Right cardiac atrium (tissue), 5 donors: ENCODE results near the gene SCLT1. TPM values are rescaled to one million over a fixed set of nuclear protein-coding genes. Genes with fewer than 3 reads are reported as not detected.

Experiments used
- ATAC-seq, 2 donors: fragments of 200-7000 bp; cut with Tn5 transposase; one replicate each; pipeline versions ENCODE4 v1.8.0 to v1.9.1; 2020; ENCODE audit warnings: moderate library complexity in 2 of 2, mild to moderate bottlenecking in 1 of 2
- DNase-seq, 3 donors: peaks; one replicate each; pipeline ENCODE4 v3.0.0-alpha.2; 2020
- H3K27ac ChIP-seq: one replicate; pipeline ENCODE4 v1.5.1; 2013; ENCODE audit warnings: mild to moderate bottlenecking, low read length, control low read depth, moderate library complexity
- H3K27me3 ChIP-seq: one replicate; pipeline ENCODE4 v1.6.1; 2013; ENCODE audit not compliant: control insufficient read depth, insufficient read depth
- H3K4me1 ChIP-seq: one replicate; pipeline ENCODE4 v1.6.1; 2013; ENCODE audit warnings: low read length; ENCODE audit not compliant: control insufficient read depth, insufficient read depth
- H3K4me3 ChIP-seq: one replicate; pipeline ENCODE4 v1.5.1; 2013; ENCODE audit warnings: low read length, control low read depth
- H3K9me3 ChIP-seq: one replicate; pipeline ENCODE4 v1.6.1; 2013; ENCODE audit warnings: low read length; ENCODE audit not compliant: control insufficient read depth
- WGBS: extraction: QIAGEN DNeasy Blood & Tissue Kit; methylation state at CpG from one replicate; pipeline ENCODE4 v1.1.7; 2013; 5-methylcytosine and 5-hydroxymethylcytosine counted together
- intact Hi-C, 4 donors: fragments of 100-400 bp; cut with DNase I; formaldehyde crosslinking; loops; one replicate each; pipeline versions ENCODE4 v1.11.0 to v1.14.0; 2022 to 2023
- polyA plus RNA-seq: library from polyadenylated mRNA; stranded (reverse); fragments of 200-250 nt; gene quantifications from one replicate; pipeline ENCODE4 v1.2.3, GENCODE V29; 2013
- total RNA-seq, 4 donors: library from RNA; stranded (reverse); fragmentation: NEBNext Ultra II Directional; extraction: Animal tissue kit (Norgen Biotek cat#: 25700); gene quantifications; one replicate each; pipeline ENCODE4 v1.2.1, GENCODE V29; 2021
- donor health status: healthy with polysubstance abuse.
- donor health status: DM: no; HTN: yes; CAD: no.
- donor health status: DM: no; HTN: no; CAD: no.
- donor health status: DM: no; HTN: yes; CAD: no; lungs with severe emphysema.
- donor health status: DM: yes; HTN: yes; CAD: no.

The SCLT1 gene
- total and polyA plus RNA-seq, 5 donors: 5.5 to 19.2 (median 15.4) TPM

DNA sequence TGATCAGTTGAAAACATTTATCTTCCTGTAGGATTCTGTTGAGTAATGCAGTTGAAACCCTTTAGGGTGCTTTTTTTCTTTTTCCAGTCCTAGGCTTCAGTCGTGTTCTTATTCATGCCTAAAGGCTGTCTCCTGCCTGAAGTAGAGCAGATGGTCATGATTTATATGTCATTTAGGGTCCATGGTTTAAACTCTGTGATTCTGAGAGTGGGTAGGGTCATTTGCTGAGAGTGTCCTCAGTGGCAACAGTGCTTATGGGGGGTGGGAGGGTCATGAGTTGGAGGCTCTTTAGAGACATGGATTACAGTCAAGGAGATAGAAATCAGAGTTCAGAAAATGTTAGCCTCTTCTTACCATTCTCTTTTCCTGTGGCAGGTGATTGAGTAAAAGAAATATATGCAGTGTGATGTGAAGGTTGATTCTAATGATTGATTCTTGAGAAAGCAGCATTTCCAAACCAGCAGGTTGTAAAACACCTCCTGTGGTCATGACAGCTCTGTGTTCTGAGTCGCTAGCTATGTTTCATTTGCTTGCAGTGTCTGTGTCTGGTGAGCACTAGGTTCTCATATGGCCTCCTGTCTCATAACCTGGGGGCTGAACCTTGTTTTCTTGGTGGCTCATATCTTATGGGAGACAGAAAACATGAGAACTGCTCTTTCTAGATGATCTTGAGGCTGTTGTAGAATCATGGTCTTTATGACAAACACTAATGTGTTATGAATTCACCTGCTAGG, 223.4 kb downstream of the SCLT1 start:
- intact Hi-C loops: loop anchor here (10.0 kb wide), 5 partner anchors 65 to 675 kb away; partner anchors contain the start of gene JADE1 (in 1 of the 4)
- Histone ChIP-seq H3K27ac (no peak overlapping the region), H3K4me3 (no peak overlapping the region), H3K4me1 (no peaks in the 10 kb centered on the region), H3K9me3 (no peaks in the 10 kb centered on the region), H3K27me3 (no peaks in the 10 kb centered on the region)
- ATAC-seq (no peak), DNase-seq (no peak)
- 85% methylated on average over 2 of the region's 2 CpGs for WGBS

DNA sequence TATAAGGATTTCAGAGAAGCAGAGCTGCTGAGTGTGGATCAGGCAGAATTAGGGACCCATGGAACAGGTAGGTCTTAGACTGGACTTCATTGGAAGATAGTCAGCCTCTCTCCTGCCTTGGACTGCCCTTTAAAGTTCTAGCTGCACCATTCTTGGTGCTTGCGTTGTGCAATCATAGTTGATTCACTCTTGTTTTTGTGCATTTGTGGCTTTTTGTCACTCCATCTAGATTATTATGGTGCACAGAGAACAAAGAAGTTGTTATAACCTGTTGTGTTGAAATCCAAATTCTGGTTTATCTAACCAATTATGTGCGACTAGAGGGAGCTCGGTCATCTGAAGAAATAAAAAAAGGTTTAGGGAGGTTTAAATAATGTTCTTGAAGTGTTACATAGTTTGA, 224.6 kb downstream of the SCLT1 start:
- DNase-seq (no peak), ATAC-seq (no peak)
- intact Hi-C loops: loop anchor here (10.0 kb wide), 5 partner anchors 64 to 674 kb away; partner anchors contain the start of gene JADE1 (in 1 of the 4)
- Histone ChIP-seq H3K4me3 (no peak overlapping the region), H3K4me1 (no peaks in the 10 kb centered on the region), H3K9me3 (no peaks in the 10 kb centered on the region), H3K27ac (no peak overlapping the region), H3K27me3 (no peaks in the 10 kb centered on the region)
- 92% methylated on average over 3 of the region's 3 CpGs for WGBS

DNA sequence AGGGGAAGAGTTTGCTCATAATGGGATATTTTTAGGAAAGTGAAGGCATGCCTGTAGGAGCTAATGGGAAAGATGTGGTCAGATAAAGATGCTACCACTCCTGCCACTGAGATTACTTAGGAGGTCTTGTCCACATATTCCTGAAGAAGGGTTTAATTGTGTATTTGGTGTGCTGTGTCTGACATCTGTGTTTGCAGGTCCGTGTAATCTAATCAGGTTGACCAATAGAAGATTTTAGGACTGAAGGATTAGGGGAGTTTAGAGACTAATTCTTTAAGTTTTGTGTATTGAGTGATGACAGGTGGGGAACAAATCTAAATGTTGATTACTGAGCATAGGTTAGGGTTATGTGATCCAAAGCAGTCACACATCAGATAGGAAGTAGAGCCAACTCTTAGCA, 226.6 kb downstream of the SCLT1 start:
- no peak overlapping the region for H3K27ac ChIP-seq
- no peak for ATAC-seq
- H3K27me3 ChIP-seq: no peaks in the 10 kb centered on the region
- H3K9me3 ChIP-seq: no peaks in the 10 kb centered on the region
- no peak for DNase-seq
- WGBS: 72% methylated on average over 1 of the region's 1 CpG
- no peaks in the 10 kb centered on the region for H3K4me1 ChIP-seq
- H3K4me3 ChIP-seq: no peak overlapping the region
- intact Hi-C loops: loop anchor here (10.0 kb wide), 5 partner anchors 62 to 672 kb away; partner anchors contain the start of gene JADE1 (in 1 of the 4)

DNA sequence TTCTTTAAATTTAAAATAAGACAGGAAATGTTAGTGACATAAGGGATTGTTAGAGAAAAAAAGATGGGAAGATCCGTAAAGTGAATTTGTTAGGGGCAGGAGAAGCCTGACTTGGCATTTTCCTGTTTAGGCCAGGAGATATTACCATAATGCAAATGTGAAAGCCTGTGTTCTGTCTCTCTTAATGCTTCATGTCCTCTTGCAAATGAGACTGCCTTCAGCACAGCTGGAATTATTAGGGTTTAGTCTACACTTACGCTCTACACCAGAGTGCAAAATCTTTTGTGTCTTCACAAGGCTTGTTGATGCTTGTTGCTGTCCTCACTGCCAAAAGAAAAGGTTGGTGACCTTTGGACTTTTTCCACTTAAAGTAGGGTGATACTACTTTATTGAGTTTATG, 227.1 kb downstream of the SCLT1 start:
- Histone ChIP-seq H3K4me1 (no peaks in the 10 kb centered on the region), H3K27ac (no peak overlapping the region), H3K9me3 (no peaks in the 10 kb centered on the region), H3K4me3 (no peak overlapping the region), H3K27me3 (no peaks in the 10 kb centered on the region)
- no peak for DNase-seq
- WGBS: 94% methylated on average over 2 of the region's 2 CpGs
- intact Hi-C loops: loop anchor here (10.0 kb wide), 5 partner anchors 61 to 671 kb away; partner anchors contain the start of gene JADE1 (in 1 of the 4)
- ATAC-seq: no peak

DNA sequence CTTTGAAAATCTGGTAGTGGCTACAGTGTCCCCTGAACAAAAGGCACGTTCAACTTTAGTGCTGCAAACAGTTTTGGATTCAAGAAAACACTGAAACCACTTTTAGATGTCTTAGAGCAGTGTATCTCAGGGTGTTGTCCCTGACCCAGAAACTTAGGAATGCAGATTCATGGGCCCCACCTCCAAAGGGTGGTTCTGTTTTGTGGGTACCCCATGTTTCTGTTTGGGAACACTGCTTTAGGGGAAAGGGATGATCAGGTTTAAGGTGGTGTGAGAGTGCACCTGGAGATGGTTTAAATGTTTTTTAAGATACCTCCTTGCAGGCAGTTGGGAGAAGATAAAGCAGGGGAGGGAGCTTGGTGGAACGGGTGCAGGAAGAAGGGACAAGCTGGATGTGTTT, 228.2 kb downstream of the SCLT1 start:
- no peak overlapping the region for H3K27ac ChIP-seq
- 84% methylated on average over 2 of the region's 2 CpGs for whole genome bisulfite sequencing
- ATAC-seq: no peak
- no peak for DNase-seq
- intact Hi-C loops: loop anchor here (10.0 kb wide), 5 partner anchors 60 to 670 kb away; partner anchors contain the start of gene JADE1 (in 1 of the 4)
- no peaks in the 10 kb centered on the region for H3K9me3 ChIP-seq
- no peaks in the 10 kb centered on the region for H3K4me1 ChIP-seq
- no peak overlapping the region for H3K4me3 ChIP-seq
- no peaks in the 10 kb centered on the region for H3K27me3 ChIP-seq

DNA sequence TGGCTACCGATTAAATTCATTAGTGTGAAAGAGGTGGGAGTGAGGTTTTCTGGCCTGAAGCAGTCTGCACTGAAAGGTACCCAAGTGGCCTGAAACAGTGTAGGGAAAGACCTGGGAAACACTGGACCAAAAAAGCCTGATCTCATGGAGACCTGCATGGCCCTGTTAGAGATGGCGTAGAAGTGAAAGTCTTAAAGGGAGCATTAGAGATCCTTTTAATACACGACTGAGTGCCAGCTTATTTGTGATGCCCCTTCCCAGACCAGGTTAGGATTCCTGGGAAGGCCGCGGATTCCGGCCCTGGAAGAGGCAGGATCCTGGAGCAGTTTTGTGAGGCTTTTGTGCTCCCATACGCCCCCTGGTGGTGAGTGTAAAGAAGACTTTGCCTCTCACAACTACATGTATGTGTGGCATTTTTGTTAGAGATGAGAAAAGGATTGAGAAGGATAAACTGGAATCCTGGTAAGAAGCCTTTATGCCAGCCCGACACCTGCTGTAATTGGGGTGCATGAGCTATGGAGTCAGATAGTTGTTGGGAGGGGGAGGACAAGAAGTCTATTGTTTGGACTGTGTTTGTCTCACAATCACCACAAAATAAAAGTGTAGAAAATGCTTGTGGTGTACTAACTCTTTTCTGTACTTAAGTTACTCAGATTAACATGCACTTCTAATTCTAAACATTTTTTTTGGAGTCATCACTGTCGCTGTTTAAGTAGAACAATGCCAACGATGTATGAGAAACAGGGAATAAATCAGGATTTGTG, 229.8 kb downstream of the SCLT1 start:
- H3K4me1 ChIP-seq: peaks cover 3% of the 10 kb centered on the region
- intact Hi-C loops: loop anchor here (2.0 to 10.0 kb wide), 10 partner anchors 51 to 671 kb away; partner anchors contain the start of gene JADE1 (in 1 of the 4)
- no peaks in the 10 kb centered on the region for H3K27me3 ChIP-seq
- no peak overlapping the region for H3K27ac ChIP-seq
- H3K9me3 ChIP-seq: no peaks in the 10 kb centered on the region
- no peak overlapping the region for H3K4me3 ChIP-seq
- DNase-seq (peak; percentile 80 to 87 (median 83)), ATAC-seq (peak; percentile 55 to 83)
- 43% methylated on average over 10 of the region's 10 CpGs for WGBS

DNA sequence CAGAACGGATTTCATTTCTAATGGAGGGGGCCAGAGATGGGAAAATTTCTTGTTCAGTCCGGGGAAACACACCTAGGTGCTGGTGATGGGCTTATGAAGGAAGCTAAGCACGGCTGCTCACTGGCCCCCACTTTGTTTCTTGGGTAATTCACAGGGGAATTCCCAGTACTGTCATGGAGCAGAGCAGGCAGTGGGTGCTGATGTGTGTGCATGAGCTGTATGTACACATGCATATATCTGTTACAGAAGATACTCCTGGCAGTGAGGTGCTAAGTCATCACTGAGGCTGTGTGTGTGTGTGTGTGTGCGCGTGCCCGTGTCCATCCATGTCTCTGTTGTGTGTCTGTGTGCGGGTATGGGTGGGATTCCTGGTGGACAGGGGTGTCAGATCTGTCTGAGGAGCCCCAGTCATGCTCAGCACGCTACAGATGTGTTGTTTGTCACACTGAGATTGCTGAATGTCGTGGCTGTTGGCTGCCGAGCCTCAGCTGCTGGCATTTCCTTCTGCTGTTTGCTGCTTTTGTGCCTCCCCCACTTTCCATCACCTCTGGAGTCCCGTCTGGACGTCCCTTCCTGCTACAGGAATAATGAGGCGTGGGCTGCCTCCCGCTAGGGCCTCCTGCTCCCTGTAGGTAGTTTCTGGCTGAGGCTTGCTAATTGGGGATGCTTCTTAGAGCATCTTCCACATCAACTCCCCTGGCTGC, 230.6 kb downstream of the SCLT1 start:
- intact Hi-C loops: loop anchor here (2.0 to 10.0 kb wide), 10 partner anchors 50 to 670 kb away; partner anchors contain the start of gene JADE1 (in 1 of the 4)

DNA sequence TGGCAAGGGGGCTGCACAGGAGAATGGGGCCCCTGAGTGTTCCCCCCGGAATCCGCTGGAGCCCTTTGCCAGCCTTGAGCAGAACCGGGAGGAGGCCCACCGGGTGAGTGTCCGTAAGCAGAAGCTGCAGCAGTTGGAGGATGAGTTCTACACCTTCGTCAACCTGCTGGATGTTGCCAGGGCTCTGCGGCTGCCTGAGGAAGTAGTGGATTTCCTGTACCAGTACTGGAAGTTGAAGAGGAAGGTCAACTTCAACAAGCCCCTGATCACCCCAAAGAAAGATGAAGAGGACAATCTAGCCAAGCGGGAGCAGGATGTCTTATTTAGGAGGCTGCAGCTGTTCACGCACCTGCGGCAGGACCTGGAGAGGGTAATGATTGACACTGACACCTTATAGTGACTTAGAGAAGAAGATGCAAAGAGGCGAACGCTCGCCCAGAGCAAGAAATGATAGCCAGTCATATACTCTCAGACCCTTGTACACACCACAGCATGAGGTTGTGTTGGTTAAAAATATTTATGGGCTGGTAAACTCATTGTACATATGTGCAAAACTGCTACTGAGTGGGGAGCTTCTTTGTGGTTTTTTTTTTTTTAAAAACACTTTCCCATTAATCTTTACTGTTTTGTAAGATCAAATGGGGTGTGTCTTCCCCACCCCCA, 231.4 kb downstream of the SCLT1 start:
- H3K27ac ChIP-seq: no peak overlapping the region
- 77% methylated on average over 13 of the region's 13 CpGs for WGBS

More for the DNA sequence above, 230.6 kb downstream of the SCLT1 start:
- no peaks in the 10 kb centered on the region for H3K9me3 ChIP-seq
- peak in 1 of 3 donors; percentile 52 for DNase-seq
- peaks cover 3% of the 10 kb centered on the region for H3K4me1 ChIP-seq
- WGBS: 68% methylated on average over 14 of the region's 14 CpGs
- no peak overlapping the region for H3K4me3 ChIP-seq
- no peak overlapping the region for H3K27ac ChIP-seq
- no peaks in the 10 kb centered on the region for H3K27me3 ChIP-seq
- ATAC-seq: peak in 1 of 2 donors; percentile 5

DNA sequence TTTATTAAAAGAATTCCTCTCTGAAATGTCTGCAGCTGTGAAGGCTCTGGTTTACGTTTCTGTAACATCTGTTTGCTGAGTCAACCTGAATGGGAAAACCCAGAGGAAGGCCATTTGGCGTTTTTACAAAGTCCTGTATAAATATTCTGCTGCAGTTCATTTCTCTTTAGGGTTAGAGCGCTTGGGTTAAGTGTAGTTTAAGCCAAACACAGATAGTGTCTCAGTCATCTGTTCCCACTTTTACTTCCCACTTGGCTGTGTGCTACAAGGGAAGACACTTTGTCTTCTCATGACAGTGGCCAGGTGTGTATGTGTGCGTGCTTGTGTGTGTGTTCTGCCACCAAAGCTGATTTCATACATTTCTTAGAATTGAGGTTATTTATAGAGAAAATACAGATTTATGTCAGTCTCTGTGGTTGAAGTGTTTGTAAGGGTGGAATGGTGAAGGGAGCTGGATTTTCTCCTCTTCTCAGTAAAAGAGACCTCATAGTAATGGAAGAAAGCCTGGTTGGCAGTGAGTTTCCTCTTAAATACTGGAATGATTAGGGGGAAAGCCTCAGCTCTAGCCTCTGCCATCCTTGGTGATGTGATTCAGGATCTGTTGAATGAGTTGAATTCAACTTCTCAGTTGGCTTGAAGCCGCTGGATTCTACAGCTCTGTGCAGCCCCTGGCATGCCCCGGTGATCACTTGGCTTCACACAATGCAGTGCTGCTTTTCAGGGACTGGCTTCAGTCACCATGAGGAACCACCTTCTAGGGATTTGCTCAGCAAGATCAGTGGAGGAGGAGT, 233.3 kb downstream of the SCLT1 start:
- ATAC-seq: no peak
- Histone ChIP-seq H3K4me1 (peaks cover 3% of the 10 kb centered on the region), H3K27ac (no peak overlapping the region), H3K4me3 (no peak overlapping the region), H3K27me3 (no peaks in the 10 kb centered on the region), H3K9me3 (no peaks in the 10 kb centered on the region)
- intact Hi-C loops: loop anchor here (5.0 to 10.0 kb wide), 9 partner anchors 48 to 668 kb away; partner anchors contain the start of gene JADE1 (in 1 of the 4)
- 32% methylated on average over 6 of the region's 6 CpGs for WGBS
- no peak for DNase-seq

More for the DNA sequence above, 231.4 kb downstream of the SCLT1 start:
- Histone ChIP-seq H3K27me3 (no peaks in the 10 kb centered on the region), H3K4me3 (no peak overlapping the region), H3K4me1 (peaks cover 3% of the 10 kb centered on the region), H3K9me3 (no peaks in the 10 kb centered on the region)
- intact Hi-C loops: loop anchor here (2.0 to 10.0 kb wide), 10 partner anchors 50 to 670 kb away; partner anchors contain the start of gene JADE1 (in 1 of the 4)
- no peak for ATAC-seq
- DNase-seq: peak in 1 of 3 donors; percentile 44
